Progenitor cell of endocrine pancreas (in vitro differentiated cells): ENCODE data around the gene RPS26. TPM values are rescaled to one million over a fixed set of nuclear protein-coding genes. Genes with fewer than 3 reads are reported as not detected.
"Not testable (repeated sequence)": the region's sequence is repeated elsewhere in the genome, so short reads cannot be mapped to it uniquely, and the experiment has no call there.

Experiments used
- DNase-seq: peaks from one replicate; pipeline ENCODE4 v3.0.0; 2021; ENCODE audit warnings: low spot score; ENCODE audit not compliant: unreplicated experiment
- H3K27ac Mint-ChIP-seq: 2 replicates; pipeline ENCODE4 v1.8.0; 2021; ENCODE audit warnings: mild to moderate bottlenecking, moderate library complexity, mixed read lengths
- H3K27me3 Mint-ChIP-seq: 2 replicates; pipeline ENCODE4 v1.8.0; 2021; ENCODE audit warnings: mixed read lengths
- H3K36me3 Mint-ChIP-seq: 2 replicates; pipeline ENCODE4 v1.8.0; 2022; ENCODE audit warnings: mixed read lengths; ENCODE audit not compliant: insufficient read depth
- H3K4me1 Mint-ChIP-seq: 2 replicates; pipeline ENCODE4 v1.8.0; 2021; ENCODE audit warnings: low read depth, mixed read lengths
- H3K4me3 Mint-ChIP-seq: 2 replicates; pipeline ENCODE4 v1.8.0; 2021; ENCODE audit warnings: low read depth, mild to moderate bottlenecking, moderate library complexity, mixed read lengths
- H3K9me3 Mint-ChIP-seq: 2 replicates; pipeline ENCODE4 v1.8.0; 2021; ENCODE audit warnings: low read depth, mixed read lengths
- CTCF ChIP-seq: fragments of 200-600 bp; sonication (generic); IDR thresholded peaks from one replicate; pipeline ENCODE4 v1.5.0; 2021; ENCODE audit warnings: antibody characterized with exemption, mild to moderate bottlenecking; ENCODE audit not compliant: unreplicated experiment
- total RNA-seq: library from RNA; stranded (reverse); gene quantifications from 2 replicates; pipeline ENCODE4 v1.2.1, GENCODE V29; 2021

The RPS26 gene
- total RNA-seq, 1 donor from 2014 or later, result 39.3 TPM

GRCh38 chr12:56046027-56046780, 4.5 kb downstream of the RPS26 start:
- Mint-ChIP-seq H3K36me3 (peaks cover 11% of the 10 kb centered on the region), H3K4me3 (no peak overlapping the region), H3K27ac (peak overlapping the region; percentile 84)

GRCh38 chr12:56053407-56053893, 11.7 kb downstream of the RPS26 start:
- H3K4me1 Mint-ChIP-seq, result no peaks in the 10 kb centered on the region
- no peak for TF ChIP-seq CTCF
- no peaks in the 10 kb centered on the region for H3K36me3 Mint-ChIP-seq
- H3K27me3 Mint-ChIP-seq, result no peaks in the 10 kb centered on the region
- no peak overlapping the region for H3K27ac Mint-ChIP-seq
- no peak for DNase-seq
- H3K9me3 Mint-ChIP-seq, result no peaks in the 10 kb centered on the region
- no peak overlapping the region for H3K4me3 Mint-ChIP-seq

More at GRCh38 chr12:56046027-56046780, 4.5 kb downstream of the RPS26 start:
- no peaks in the 10 kb centered on the region for H3K27me3 Mint-ChIP-seq
- no peaks in the 10 kb centered on the region for H3K9me3 Mint-ChIP-seq
- no peak for DNase-seq
- peaks cover 12% of the 10 kb centered on the region for H3K4me1 Mint-ChIP-seq
- no peak for TF ChIP-seq CTCF

GRCh38 chr12:56059964-56060363, 18.2 kb downstream of the RPS26 start:
- H3K9me3 Mint-ChIP-seq, H3K27me3 Mint-ChIP-seq, H3K4me1 Mint-ChIP-seq, DNase-seq, H3K36me3 Mint-ChIP-seq, H3K27ac Mint-ChIP-seq, H3K4me3 Mint-ChIP-seq: not testable (repeated sequence)

GRCh38 chr12:56061982-56062381, 20.3 kb downstream of the RPS26 start:
- H3K27ac Mint-ChIP-seq, result peak overlapping the region; percentile 73
- no peaks in the 10 kb centered on the region for H3K9me3 Mint-ChIP-seq
- peaks cover 4% of the 10 kb centered on the region for H3K27me3 Mint-ChIP-seq
- no peak overlapping the region for H3K4me3 Mint-ChIP-seq
- TF ChIP-seq CTCF, result no peak
- no peaks in the 10 kb centered on the region for H3K4me1 Mint-ChIP-seq
- DNase-seq, result no peak
- H3K36me3 Mint-ChIP-seq, result no peaks in the 10 kb centered on the region

- Mint-ChIP-seq H3K36me3 (no peaks in the 10 kb centered on the region), H3K4me3 (no peak overlapping the region), H3K27me3 (peaks cover 4% of the 10 kb centered on the region), H3K27ac (no peak overlapping the region), H3K9me3 (no peaks in the 10 kb centered on the region), H3K4me1 (no peaks in the 10 kb centered on the region)
- TF ChIP-seq CTCF, result no peak
- no peak for DNase-seq
Measured at GRCh38 chr12:56062996-56063395, 21.3 kb downstream of the RPS26 start.

- Mint-ChIP-seq H3K36me3 (no peaks in the 10 kb centered on the region), H3K4me1 (peaks cover 3% of the 10 kb centered on the region), H3K9me3 (no peaks in the 10 kb centered on the region), H3K27ac (no peak overlapping the region), H3K27me3 (no peaks in the 10 kb centered on the region), H3K4me3 (no peak overlapping the region)
- no peak for TF ChIP-seq CTCF
- DNase-seq, result no peak
Measured at GRCh38 chr12:56071648-56072047, 29.9 kb downstream of the RPS26 start.
